ENCODE results near the gene ALDOA.

ALDOA gene

GRCh38 chr16:30088237-30088831, 22.8 kb downstream of the ALDOA start:
- Mint-ChIP-seq H3K27me3 (no peaks in the 10 kb centered on the region), H3K9me3 (no peaks in the 10 kb centered on the region), H3K4me3 (no peak overlapping the region), H3K4me1 (peaks cover 45% of the 10 kb centered on the region), H3K27ac (peak overlapping the region; percentile 20), H3K36me3 (peaks cover 12% of the 10 kb centered on the region)
- ATAC-seq, result no peak

- Mint-ChIP-seq H3K9me3 (no peaks in the 10 kb centered on the region), H3K27me3 (no peaks in the 10 kb centered on the region), H3K27ac (peak overlapping the region; percentile 20), H3K4me1 (peaks cover 50% of the 10 kb centered on the region), H3K36me3 (peaks cover 15% of the 10 kb centered on the region), H3K4me3 (no peak overlapping the region)
- ATAC-seq, result no peak
Observed at GRCh38 chr16:30088832-30089624, 23.5 kb downstream of the ALDOA start.

- Mint-ChIP-seq H3K36me3 (peaks cover 31% of the 10 kb centered on the region), H3K27ac (peak overlapping the region; percentile 98), H3K27me3 (no peaks in the 10 kb centered on the region), H3K4me1 (peaks cover 66% of the 10 kb centered on the region), H3K4me3 (no peak overlapping the region), H3K9me3 (no peaks in the 10 kb centered on the region)
- no peak for ATAC-seq
Observed at GRCh38 chr16:30090610-30091331, 25.2 kb downstream of the ALDOA start.

GRCh38 chr16:30091474-30092372, 26.2 kb downstream of the ALDOA start, which contains the start of gene TBX6:
TSS of gene TBX6 (minus strand) at chr16:30091924. CDS start at chr16:30091193, 731 bp downstream.
- peaks cover 59% of the 10 kb centered on the region for H3K4me1 Mint-ChIP-seq
- H3K27ac Mint-ChIP-seq, result peak within 1 kb of the TSS; percentile 98
- H3K9me3 Mint-ChIP-seq, result peaks cover 3% of the 10 kb centered on the region
- ATAC-seq, result peak; percentile 89
- H3K27me3 Mint-ChIP-seq, result no peaks in the 10 kb centered on the region
- peak within 1 kb of the TSS; percentile 80 for H3K4me3 Mint-ChIP-seq
- H3K36me3 Mint-ChIP-seq, result peaks cover 29% of the 10 kb centered on the region

GRCh38 chr16:30092373-30093010, 26.9 kb downstream of the ALDOA start:
- H3K36me3 Mint-ChIP-seq, result peaks cover 29% of the 10 kb centered on the region
- ATAC-seq, result peak; percentile 83
- peaks cover 52% of the 10 kb centered on the region for H3K4me1 Mint-ChIP-seq

GRCh38 chr16:30094541-30095165, 29.1 kb downstream of the ALDOA start:
- Mint-ChIP-seq H3K36me3 (peaks cover 33% of the 10 kb centered on the region), H3K27ac (peak overlapping the region; percentile 98), H3K4me1 (peaks cover 52% of the 10 kb centered on the region), H3K9me3 (peaks cover 12% of the 10 kb centered on the region), H3K4me3 (peak overlapping the region; percentile 95), H3K27me3 (no peaks in the 10 kb centered on the region)
- ATAC-seq, result no peak

More at GRCh38 chr16:30092373-30093010, 26.9 kb downstream of the ALDOA start:
- Mint-ChIP-seq H3K27me3 (no peaks in the 10 kb centered on the region), H3K27ac (peak overlapping the region; percentile 98), H3K4me3 (peak overlapping the region; percentile 80), H3K9me3 (peaks cover 7% of the 10 kb centered on the region)

GRCh38 chr16:30095166-30096078, 29.9 kb downstream of the ALDOA start:
- peaks cover 33% of the 10 kb centered on the region for H3K36me3 Mint-ChIP-seq

GRCh38 chr16:30096105-30096861, 30.7 kb downstream of the ALDOA start, which contains the start of gene YPEL3:
TSS of gene YPEL3 (minus strand) at chr16:30096213. CDS start at chr16:30095482, 731 bp downstream.
- Mint-ChIP-seq H3K27ac (peak within 1 kb of the TSS; percentile 98), H3K27me3 (no peaks in the 10 kb centered on the region), H3K4me3 (peak within 1 kb of the TSS; percentile 95), H3K9me3 (peaks cover 12% of the 10 kb centered on the region), H3K36me3 (peaks cover 33% of the 10 kb centered on the region), H3K4me1 (peaks cover 42% of the 10 kb centered on the region)
- peak; percentile 73 for ATAC-seq

More at GRCh38 chr16:30095166-30096078, 29.9 kb downstream of the ALDOA start:
- peak overlapping the region; percentile 95 for H3K4me3 Mint-ChIP-seq
- H3K27ac Mint-ChIP-seq, result peak overlapping the region; percentile 98
- H3K27me3 Mint-ChIP-seq, result no peaks in the 10 kb centered on the region
- no peak for ATAC-seq
- H3K4me1 Mint-ChIP-seq, result peaks cover 45% of the 10 kb centered on the region
- H3K9me3 Mint-ChIP-seq, result peaks cover 12% of the 10 kb centered on the region

GRCh38 chr16:30096862-30097563, 31.5 kb downstream of the ALDOA start:
- Mint-ChIP-seq H3K36me3 (peaks cover 33% of the 10 kb centered on the region), H3K27me3 (no peaks in the 10 kb centered on the region), H3K27ac (peak overlapping the region; percentile 98), H3K9me3 (peaks cover 15% of the 10 kb centered on the region), H3K4me3 (peak overlapping the region; percentile 77), H3K4me1 (peaks cover 34% of the 10 kb centered on the region)
- ATAC-seq, result no peak

GRCh38 chr16:30104090-30104489, 38.5 kb downstream of the ALDOA start:
- Mint-ChIP-seq H3K27me3 (no peaks in the 10 kb centered on the region), H3K36me3 (peaks cover 33% of the 10 kb centered on the region), H3K4me1 (no peaks in the 10 kb centered on the region), H3K27ac (no peak overlapping the region), H3K9me3 (peaks cover 6% of the 10 kb centered on the region), H3K4me3 (no peak overlapping the region)
- ATAC-seq, result no peak

GRCh38 chr16:30104492-30104891, 38.9 kb downstream of the ALDOA start:
- ATAC-seq, result no peak
- Mint-ChIP-seq H3K9me3 (peaks cover 6% of the 10 kb centered on the region), H3K36me3 (peaks cover 33% of the 10 kb centered on the region), H3K27ac (no peak overlapping the region), H3K4me1 (no peaks in the 10 kb centered on the region), H3K27me3 (no peaks in the 10 kb centered on the region), H3K4me3 (no peak overlapping the region)
